Fibroblast of pulmonary artery (primary cell): ENCODE data around the gene FN3K.
"Not testable (repeated sequence)": the region's sequence is repeated elsewhere in the genome, so short reads cannot be mapped to it uniquely, and the experiment has no call there.

ENCODE experiments used
- DNase-seq: peaks from one replicate; pipeline ENCODE4 v3.0.0-alpha.2; 2010; ENCODE audit warnings: low read depth
- H3K4me3 ChIP-seq: replicated peaks from 2 replicates; pipeline ENCODE4 v1.5.1; 2011; ENCODE audit warnings: low read depth, mild to moderate bottlenecking, control low read depth, low read length, moderate library complexity
- TF ChIP-seq, protein P1 (sequence below): IDR thresholded peaks from 2 replicates; pipeline ENCODE4 v1.5.1; 2011; ENCODE audit warnings: mild to moderate bottlenecking, control low read depth, low read length, inconsistent platforms; ENCODE audit errors: missing control alignments

FN3K gene

DNA sequence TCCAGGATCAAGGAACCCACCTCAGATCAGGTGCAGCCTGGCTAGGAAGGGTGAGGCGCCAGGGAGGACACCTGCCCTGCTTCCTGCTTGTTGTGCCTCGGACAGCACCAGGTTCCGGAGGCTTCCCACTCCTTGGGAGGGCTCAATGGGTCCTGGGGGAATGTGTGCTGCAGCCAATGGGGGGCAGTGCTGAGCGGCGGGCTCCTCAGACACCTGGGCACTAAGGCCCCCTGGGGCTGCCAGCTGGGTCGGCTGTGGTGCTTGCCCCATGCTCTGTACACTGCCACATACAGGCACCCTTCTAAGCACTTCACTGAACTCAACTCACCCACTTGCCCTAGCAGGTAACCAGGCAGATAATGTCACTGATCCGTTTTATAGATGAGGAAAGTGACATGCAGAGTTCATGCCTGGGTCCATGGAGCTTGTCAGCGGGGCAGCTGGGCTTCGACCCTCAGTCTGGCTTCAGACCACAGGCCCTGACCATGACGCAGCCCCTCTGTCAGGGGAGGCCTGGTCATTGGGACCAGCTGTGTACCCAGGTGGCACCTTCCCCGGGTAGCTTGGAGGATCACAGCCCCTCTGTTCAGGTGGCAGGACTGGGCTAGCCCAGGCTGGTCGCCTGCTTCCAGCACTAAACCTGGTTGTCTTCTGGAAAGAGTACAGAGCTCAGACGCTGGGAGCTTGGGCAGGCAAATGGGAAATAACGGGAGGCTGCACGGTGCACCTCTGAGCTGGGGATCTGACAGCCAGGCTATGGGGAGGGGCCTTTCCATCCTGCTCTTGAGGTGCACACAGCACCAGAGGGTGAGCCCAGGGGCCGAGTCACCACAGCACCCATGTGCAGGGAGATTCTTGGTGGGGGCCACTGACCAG lies 8.2 kb downstream of the FN3K start:
- TF ChIP-seq, protein P1, sequence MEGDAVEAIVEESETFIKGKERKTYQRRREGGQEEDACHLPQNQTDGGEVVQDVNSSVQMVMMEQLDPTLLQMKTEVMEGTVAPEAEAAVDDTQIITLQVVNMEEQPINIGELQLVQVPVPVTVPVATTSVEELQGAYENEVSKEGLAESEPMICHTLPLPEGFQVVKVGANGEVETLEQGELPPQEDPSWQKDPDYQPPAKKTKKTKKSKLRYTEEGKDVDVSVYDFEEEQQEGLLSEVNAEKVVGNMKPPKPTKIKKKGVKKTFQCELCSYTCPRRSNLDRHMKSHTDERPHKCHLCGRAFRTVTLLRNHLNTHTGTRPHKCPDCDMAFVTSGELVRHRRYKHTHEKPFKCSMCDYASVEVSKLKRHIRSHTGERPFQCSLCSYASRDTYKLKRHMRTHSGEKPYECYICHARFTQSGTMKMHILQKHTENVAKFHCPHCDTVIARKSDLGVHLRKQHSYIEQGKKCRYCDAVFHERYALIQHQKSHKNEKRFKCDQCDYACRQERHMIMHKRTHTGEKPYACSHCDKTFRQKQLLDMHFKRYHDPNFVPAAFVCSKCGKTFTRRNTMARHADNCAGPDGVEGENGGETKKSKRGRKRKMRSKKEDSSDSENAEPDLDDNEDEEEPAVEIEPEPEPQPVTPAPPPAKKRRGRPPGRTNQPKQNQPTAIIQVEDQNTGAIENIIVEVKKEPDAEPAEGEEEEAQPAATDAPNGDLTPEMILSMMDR: no peak
- no peak overlapping the region for H3K4me3 ChIP-seq
- no peak for DNase-seq

DNA sequence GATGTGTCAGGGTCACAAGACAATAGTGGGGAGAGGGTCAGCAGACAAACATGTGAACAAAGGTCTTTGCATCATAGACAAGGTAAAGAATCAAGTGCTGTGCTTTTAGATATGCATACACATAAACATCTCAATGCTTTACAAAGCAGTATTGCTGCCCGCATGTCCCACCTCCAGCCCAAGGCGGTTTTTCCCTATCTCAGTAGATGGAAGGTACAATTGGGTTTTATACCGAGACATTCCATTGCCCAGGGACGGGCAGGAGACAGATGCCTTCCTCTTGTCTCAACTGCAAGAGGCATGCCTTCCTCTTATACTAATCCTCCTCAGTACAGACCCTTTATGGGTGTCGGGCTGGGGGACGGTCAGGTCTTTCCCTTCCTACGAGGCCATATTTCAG lies 9.3 kb downstream of the FN3K start:
- DNase-seq, H3K4me3 ChIP-seq: not testable (repeated sequence)

DNA sequence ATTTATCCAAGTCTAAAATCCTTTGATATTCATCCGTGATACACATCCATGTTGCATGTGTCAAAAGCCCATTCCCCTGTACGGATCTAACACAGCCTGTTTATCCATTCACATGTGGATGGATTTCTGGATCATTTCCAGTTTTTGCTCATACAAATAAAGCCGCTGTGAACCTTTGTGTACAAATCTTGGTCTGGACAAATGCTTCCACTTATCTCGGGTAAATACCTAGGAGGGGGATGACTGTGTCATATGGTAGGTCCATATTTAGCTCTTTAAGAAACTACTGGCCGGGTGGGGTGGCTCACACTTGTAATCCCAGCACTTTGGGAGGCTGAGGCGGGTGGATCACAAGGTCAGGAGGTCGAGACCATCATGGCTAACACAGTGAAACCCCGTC lies 10.1 kb downstream of the FN3K start:
- no peak overlapping the region for H3K4me3 ChIP-seq
- TF ChIP-seq, protein P1: no peak
- no peak for DNase-seq

DNA sequence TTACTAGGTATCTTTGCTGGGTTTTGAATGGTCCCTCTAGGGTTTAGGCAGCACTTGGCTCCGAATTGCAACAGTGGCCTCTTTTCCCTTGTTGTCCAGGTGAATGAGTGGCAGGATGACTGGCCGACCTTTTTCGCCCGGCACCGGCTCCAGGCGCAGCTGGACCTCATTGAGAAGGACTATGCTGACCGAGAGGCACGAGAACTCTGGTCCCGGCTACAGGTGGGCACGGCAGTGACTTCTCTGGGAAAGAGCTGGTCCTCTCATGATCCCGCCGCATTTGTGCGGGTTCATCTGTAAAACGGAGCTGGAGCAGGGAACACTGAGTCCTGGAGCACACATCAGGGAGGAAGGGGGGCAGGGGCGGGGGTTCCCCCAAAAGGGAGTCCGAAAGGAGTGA lies 13.3 kb downstream of the FN3K start:
- TF ChIP-seq, protein P1: no peak
- no peak for DNase-seq
- H3K4me3 ChIP-seq: no peak overlapping the region

DNA sequence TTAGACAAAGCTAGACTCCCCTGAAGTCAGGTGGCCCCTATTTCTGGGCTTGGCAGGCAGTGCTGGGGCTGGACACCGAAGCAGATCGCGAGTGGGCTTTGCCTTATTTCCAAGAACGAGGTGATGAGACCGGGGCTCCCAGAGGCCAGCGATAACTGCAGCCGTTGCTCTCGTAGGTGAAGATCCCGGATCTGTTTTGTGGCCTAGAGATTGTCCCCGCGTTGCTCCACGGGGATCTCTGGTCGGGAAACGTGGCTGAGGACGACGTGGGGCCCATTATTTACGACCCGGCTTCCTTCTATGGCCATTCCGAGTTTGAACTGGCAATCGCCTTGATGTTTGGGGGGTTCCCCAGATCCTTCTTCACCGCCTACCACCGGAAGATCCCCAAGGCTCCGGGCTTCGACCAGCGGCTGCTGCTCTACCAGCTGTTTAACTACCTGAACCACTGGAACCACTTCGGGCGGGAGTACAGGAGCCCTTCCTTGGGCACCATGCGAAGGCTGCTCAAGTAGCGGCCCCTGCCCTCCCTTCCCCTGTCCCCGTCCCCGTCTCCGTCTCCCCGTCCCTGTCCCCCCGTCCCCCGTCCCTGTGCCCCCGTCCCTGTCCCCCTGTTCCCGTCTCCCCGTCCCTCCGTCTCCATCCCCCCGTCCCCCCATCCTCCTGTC lies 15.0 kb downstream of the FN3K start:
- no peak for DNase-seq
- H3K4me3 ChIP-seq: no peak overlapping the region
- TF ChIP-seq, protein P1: no peak

DNA sequence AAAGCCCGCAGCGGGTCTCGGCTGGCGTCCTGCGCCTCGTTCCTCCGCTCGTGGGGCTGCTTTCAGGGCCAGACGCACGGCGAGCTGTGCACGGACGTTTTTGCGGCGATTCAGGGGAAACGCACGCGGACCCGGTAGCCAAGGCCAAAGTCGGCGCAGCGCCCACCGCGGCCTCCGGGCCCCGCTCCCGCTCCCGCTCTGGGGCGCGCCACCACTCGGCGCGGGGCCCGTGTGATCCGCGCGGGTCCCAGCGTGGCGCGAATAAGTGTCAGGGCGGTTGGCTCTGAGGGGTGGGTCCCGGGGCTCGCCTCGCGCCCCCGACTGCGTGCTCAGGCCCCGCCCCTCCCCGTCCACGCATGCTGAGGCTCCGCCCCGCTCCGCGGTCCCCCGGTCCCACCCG lies 15.8 kb downstream of the FN3K start:
- peak overlapping the region; percentile 52 for H3K4me3 ChIP-seq
- DNase-seq: no peak

More for the DNA sequence above, 15.8 kb downstream of the FN3K start:
- TF ChIP-seq, protein P1: no peak
